NCI-H82 treated with DMSO at 0.1 percent for 48 hours (cell line): Measurements from ENCODE around the gene DLD.

Source experiments
- DNase-seq: peaks from one replicate; lab custom pipeline; 2025; ENCODE audit not compliant: unreplicated experiment; lab: John Stamatoyannopoulos, UW

The DLD gene

GRCh38 chr7:107967420-107967819 lies 76.4 kb downstream of the DLD start:
- no peak for DNase-seq

- DNase-seq, result no peak
These were observed 77.5 kb downstream of the DLD start for GRCh38 chr7:107968449-107968848.

GRCh38 chr7:107969856-107970255 lies 78.9 kb downstream of the DLD start:
- no peak for DNase-seq
